H1 (cell line): Measurements from ENCODE around the gene GNB1. TPM values are rescaled to one million over a fixed set of nuclear protein-coding genes. Genes with fewer than 3 reads are reported as not detected.

Source experiments
- CTCF ChIA-PET: fragments of 300-600 bp; sonication (Branson Sonifier 250); formaldehyde crosslinking; loops from one replicate; lab custom pipeline; 2021; ENCODE audit not compliant: partially characterized antibody; lab: Charles Lee
- POLR2A ChIA-PET: fragments of 300-600 bp; sonication (Branson Sonifier 250); formaldehyde crosslinking; loops from one replicate; lab custom pipeline; 2021; ENCODE audit warnings: inconsistent platforms; ENCODE audit not compliant: partially characterized antibody; lab: Charles Lee
- DNase-seq, 2 experiments: peaks; one replicate each; pipeline versions ENCODE4 v3.0.0 to v3.0.0-alpha.2; 2010 to 2022; ENCODE audit warnings: low spot score in 2 of 2, low read depth in 1 of 2, mixed read lengths in 1 of 2
- FAIRE-seq: peaks from 2 replicates; lab custom pipeline; 2011; peaks lifted over from hg19 to GRCh38; lab: Jason Lieb, UNC
- H2AFZ ChIP-seq: 2 replicates; pipeline ENCODE4 v1.8.1; 2012; ENCODE audit warnings: low read length, inconsistent platforms
- H2AK5ac ChIP-seq: 2 replicates; pipeline ENCODE4 v1.6.1; 2013; ENCODE audit warnings: low read depth, low read length
- H2BK120ac ChIP-seq: replicated peaks from 2 replicates; pipeline ENCODE3; 2013; ENCODE audit warnings: low read depth, low read length, inconsistent platforms
- H2BK12ac ChIP-seq: 2 replicates; pipeline ENCODE4 v1.6.1; 2013; ENCODE audit warnings: low read depth, low read length
- H2BK15ac ChIP-seq: 2 replicates; pipeline ENCODE4 v1.6.1; 2013; ENCODE audit warnings: low read length
- H2BK20ac ChIP-seq: 2 replicates; pipeline ENCODE4 v1.6.1; 2013; ENCODE audit warnings: low read length
- H2BK5ac ChIP-seq: 2 replicates; pipeline ENCODE4 v1.6.1; 2013; ENCODE audit warnings: low read depth, low read length
- H3K14ac ChIP-seq: 2 replicates; pipeline ENCODE4 v1.6.1; 2013; ENCODE audit warnings: inconsistent platforms; ENCODE audit not compliant: insufficient read length
- H3K18ac ChIP-seq: 2 replicates; pipeline ENCODE4 v1.6.1; 2013; ENCODE audit warnings: low read length; ENCODE audit errors: extremely low read depth
- H3K23ac ChIP-seq: 2 replicates; pipeline ENCODE4 v1.6.1; 2013; ENCODE audit warnings: inconsistent platforms; ENCODE audit not compliant: insufficient read length
- H3K23me2 ChIP-seq: 2 replicates; pipeline ENCODE4 v1.6.1; 2013; ENCODE audit warnings: low read depth, low read length
- H3K27ac ChIP-seq: 2 replicates; pipeline ENCODE4 v1.6.1; 2011; ENCODE audit warnings: low read depth, low read length, inconsistent platforms
- H3K27me3 ChIP-seq, 4 experiments: replicated peaks in 1 of 4; 1 replicate in 1 of 4; 2 replicates in 3 of 4; pipeline versions ENCODE4 v1.6.1 to v1.8.1; 2011 to 2013; ENCODE audit warnings: low read length in 3 of 4, mild to moderate bottlenecking in 3 of 4, inconsistent platforms in 2 of 4, mixed read lengths in 2 of 4, moderate library complexity in 1 of 4; ENCODE audit not compliant: control insufficient read depth in 3 of 4, insufficient read depth in 3 of 4; ENCODE audit errors: extremely low read depth in 1 of 4
- H3K36me3 ChIP-seq, 4 experiments: 2 replicates each; pipeline versions ENCODE4 v1.6.1 to v1.8.1; 2011 to 2013; ENCODE audit warnings: mild to moderate bottlenecking in 4 of 4, low read length in 3 of 4, moderate library complexity in 2 of 4, control low read depth in 1 of 4, inconsistent platforms in 1 of 4; ENCODE audit not compliant: insufficient read depth in 4 of 4, control insufficient read depth in 2 of 4
- H3K4ac ChIP-seq: replicated peaks from 2 replicates; pipeline ENCODE3; 2013; ENCODE audit warnings: low read length, low read depth, mixed read lengths, inconsistent platforms; ENCODE audit not compliant: insufficient read length
- H3K4me1 ChIP-seq, 4 experiments: replicated peaks in 1 of 4; 1 replicate in 1 of 4; 2 replicates in 3 of 4; pipeline versions ENCODE4 v1.6.1 to v1.8.1; 2011 to 2013; ENCODE audit warnings: low read length in 3 of 4, inconsistent platforms in 2 of 4, mixed read lengths in 1 of 4; ENCODE audit not compliant: insufficient read depth in 4 of 4, control insufficient read depth in 3 of 4
- H3K4me2 ChIP-seq, 2 experiments: 2 replicates each; pipeline versions ENCODE4 v1.6.1 to v1.8.1; 2011 to 2013; ENCODE audit warnings: low read depth in 2 of 2, low read length in 2 of 2, control low read depth in 1 of 2, inconsistent platforms in 1 of 2, mild to moderate bottlenecking in 1 of 2; ENCODE audit not compliant: insufficient read depth in 1 of 2
- H3K4me3 ChIP-seq, 4 experiments: fragments of 200-600, 300-600 bp in 1 of 4; sonication (generic), shearing (Covaris generic), sonication (Bioruptor Twin) in 1 of 4; 2 replicates each; pipeline versions ENCODE4 v1.5.1 to v1.8.1; 2011 to 2016; ENCODE audit warnings: low read length in 4 of 4, low read depth in 3 of 4, control low read depth in 2 of 4, inconsistent platforms in 2 of 4, mild to moderate bottlenecking in 2 of 4, mixed read lengths in 1 of 4, moderate library complexity in 1 of 4; ENCODE audit not compliant: insufficient read depth in 2 of 4; ENCODE audit errors: extremely low read depth in 1 of 4
- H3K56ac ChIP-seq: replicated peaks from 2 replicates; pipeline ENCODE3; 2013; ENCODE audit warnings: low read depth, mild to moderate bottlenecking, mixed read lengths, low read length, inconsistent platforms; ENCODE audit not compliant: insufficient read length
- H3K79me1 ChIP-seq: 2 replicates; pipeline ENCODE4 v1.6.1; 2013; ENCODE audit warnings: low read depth, low read length, control low read depth
- H3K79me2 ChIP-seq, 2 experiments: 2 replicates each; pipeline versions ENCODE4 v1.6.1 to v1.8.1; 2012 to 2013; ENCODE audit warnings: low read length in 2 of 2, mild to moderate bottlenecking in 2 of 2, inconsistent platforms in 1 of 2; ENCODE audit not compliant: insufficient read depth in 2 of 2, control insufficient read depth in 1 of 2
- H3K9ac ChIP-seq, 4 experiments: replicated peaks in 1 of 4; 1 replicate in 1 of 4; 2 replicates in 3 of 4; pipeline versions ENCODE4 v1.6.1 to v1.8.1; 2011 to 2013; ENCODE audit warnings: low read depth in 3 of 4, low read length in 3 of 4, control low read depth in 2 of 4, mild to moderate bottlenecking in 2 of 4, moderate library complexity in 2 of 4, inconsistent platforms in 1 of 4; ENCODE audit errors: extremely low read depth in 1 of 4
- H3K9me3 ChIP-seq, 2 experiments: 2 replicates each; pipeline versions ENCODE4 v1.6.1 to v1.8.1; 2012 to 2013; ENCODE audit warnings: mild to moderate bottlenecking in 2 of 2, moderate library complexity in 2 of 2, control low read depth in 1 of 2, inconsistent platforms in 1 of 2, low read depth in 1 of 2, low read length in 1 of 2, mixed read lengths in 1 of 2; ENCODE audit not compliant: insufficient read depth in 2 of 2
- H4K20me1 ChIP-seq, 2 experiments: replicated peaks in 1 of 2; 2 replicates each; pipeline versions ENCODE3 to v1.8.1; 2011 to 2013; ENCODE audit warnings: inconsistent platforms in 2 of 2, low read length in 2 of 2, mild to moderate bottlenecking in 1 of 2; ENCODE audit not compliant: insufficient read depth in 2 of 2, control insufficient read depth in 1 of 2
- H4K5ac ChIP-seq: 2 replicates; pipeline ENCODE4 v1.6.1; 2013; ENCODE audit warnings: low read length, low read depth, mixed read lengths, inconsistent platforms; ENCODE audit not compliant: insufficient read length
- H4K8ac ChIP-seq: 2 replicates; pipeline ENCODE4 v1.8.0; 2013; ENCODE audit warnings: mild to moderate bottlenecking, moderate library complexity, low read length, inconsistent platforms; ENCODE audit not compliant: insufficient read depth; ENCODE audit errors: extremely low read depth
- H4K91ac ChIP-seq: replicated peaks from 2 replicates; pipeline ENCODE3; 2013; ENCODE audit warnings: low read length, mixed read lengths, inconsistent platforms; ENCODE audit not compliant: insufficient read length
- CBX5 ChIP-seq: fragments of 300-800, 300-1000 bp; sonication (generic); IDR thresholded peaks from 2 replicates; pipeline ENCODE4 v1.7.1; 2016; ENCODE audit warnings: antibody characterized with exemption, low read length, low read depth
- CHD1 ChIP-seq: IDR thresholded peaks from 2 replicates; pipeline ENCODE4 v1.6.1; 2012; ENCODE audit warnings: low read depth, low read length, improper control_type of control experiment
- CTBP2 ChIP-seq: IDR thresholded peaks from 2 replicates; pipeline ENCODE4 v1.7.0; 2011; ENCODE audit warnings: borderline replicate concordance, mild to moderate bottlenecking, moderate library complexity, mixed read lengths, low read length; ENCODE audit not compliant: insufficient read depth, insufficient read length
- POLR2AphosphoS5 ChIP-seq: IDR thresholded peaks from 2 replicates; pipeline ENCODE4 v1.6.1; 2011; ENCODE audit warnings: low read depth, low read length
- RBBP5 ChIP-seq: IDR thresholded peaks from 2 replicates; pipeline ENCODE4 v1.7.1; 2012; ENCODE audit warnings: low read depth, mild to moderate bottlenecking, inconsistent platforms, low read length, moderate library complexity, borderline replicate concordance
- SAP30 ChIP-seq: fragments of 300-600 bp; sonication (generic); IDR thresholded peaks from 2 replicates; pipeline ENCODE4 v1.7.1; 2012; ENCODE audit warnings: low read length, moderate library complexity, mild to moderate bottlenecking, inconsistent platforms; ENCODE audit not compliant: insufficient read depth, insufficient replicate concordance
- SP1 ChIP-seq: IDR thresholded peaks from 2 replicates; pipeline ENCODE4 v1.6.1; 2011; ENCODE audit warnings: low read depth, low read length
- TAF7 ChIP-seq: optimal IDR thresholded peaks from 2 replicates; pipeline ENCODE3; 2011; ENCODE audit warnings: low read depth, mild to moderate bottlenecking, inconsistent platforms, low read length, moderate library complexity, borderline replicate concordance
- TEAD4 ChIP-seq: IDR thresholded peaks from 2 replicates; pipeline ENCODE4 v1.6.1; 2012; ENCODE audit warnings: low read depth, low read length, inconsistent platforms, mixed read lengths
- ZNF274 ChIP-seq: IDR thresholded peaks from 2 replicates; pipeline ENCODE4 v1.7.0; 2012; ENCODE audit warnings: low read length, borderline replicate concordance; ENCODE audit errors: extremely low read depth
- whole genome bisulfite sequencing, 2 experiments: shearing (Covaris generic) in 1 of 2; methylation state at CpG; one replicate each; pipeline versions ENCODE4 v1.1.6 to v1.1.7; 2013 to 2015; ENCODE audit warnings: low lambda C conversion rate in 2 of 2, mixed read lengths in 2 of 2, inconsistent platforms in 1 of 2, low coverage in 1 of 2, missing lambda C conversion rate in 1 of 2; ENCODE audit not compliant: insufficient replicate concordance in 2 of 2, insufficient coverage in 1 of 2, insufficient read length in 1 of 2; ENCODE audit errors: extremely low coverage in 1 of 2, missing lambda C conversion rate in 1 of 2; 5-methylcytosine and 5-hydroxymethylcytosine counted together
- polyA plus RNA-seq, 7 experiments: library from polyadenylated mRNA; depleted of rRNA in 3 of 7; stranded (reverse) in 5 of 7; unstranded in 2 of 7; fragments of >200 nt in 5 of 7; fragments of 200-250 nt in 2 of 7; gene quantifications; 1 replicate in 5 of 7; 2 replicates in 1 of 7; 4 replicates in 1 of 7; pipeline versions ENCODE4 v1.2.1 to v1.2.3, GENCODE V29; 2011 to 2013; ENCODE audit warnings: missing spikeins in 2 of 7, mixed read lengths in 2 of 7
- total RNA-seq: library from RNA; stranded (reverse); fragmentation: NEBNext Ultra II Directional; extraction: Animal tissue kit (Norgen Biotek cat#: 25700); gene quantifications from 2 replicates; pipeline ENCODE4 v1.2.1, GENCODE V29; 2021

Gene GNB1
- total and polyA plus RNA-seq, 2 of the 8 experiments (the other 6 are each of a cell fraction or from before 2014, with no cell fraction given) = 343 to 382 TPM

GRCh38 chr1:1894354-1895059, 3.6 kb upstream of the GNB1 start:
- H3K27ac ChIP-seq = no peak overlapping the region
- no peak overlapping the region for H3K56ac ChIP-seq
- 0 out of 2 replicates have a peak overlapping the region, but pooled peaks have one; percentile 1 for H2BK5ac ChIP-seq
- no peak overlapping the region; the same call in 1 of the 2 replicates for H2AK5ac ChIP-seq
- H3K4me2 ChIP-seq = peak overlapping the region; percentile 22 to 25; a peak in 2 of 4 replicates
- TF ChIP-seq CHD1 = no peak
- TF ChIP-seq CTBP2 = no peak
- TF ChIP-seq ZNF274 = no peak
- TF ChIP-seq CBX5 = no peak
- no peak for TF ChIP-seq RBBP5
- TF ChIP-seq SP1 = no peak
- no peak for TF ChIP-seq TEAD4
- TF ChIP-seq POLR2AphosphoS5 = no peak
- no peak for TF ChIP-seq SAP30
- TF ChIP-seq TAF7 = no peak
- no peak overlapping the region for H4K91ac ChIP-seq
- no peaks in the 10 kb centered on the region for H3K9me3 ChIP-seq
- no peak for FAIRE-seq
- no peaks in the 10 kb centered on the region; a peak in 3 of 7 replicates for H3K27me3 ChIP-seq
- H4K8ac ChIP-seq = no peak overlapping the region
- ChIA-PET CTCF (interaction anchor here (0.6 to 7.0 kb wide), 7 partner anchors 11 to 106 kb away, joined by 3 to 64 read pairs (median 5); no protein-coding TSS in a partner anchor), POLR2A (interaction anchor here (0.6 to 1.7 kb wide), 6 partner anchors 9 to 683 kb away, joined by 3 to 6 read pairs (median 4); no protein-coding TSS in a partner anchor)
- no peak overlapping the region for H2BK12ac ChIP-seq
- H3K4ac ChIP-seq = no peak overlapping the region
- no peak overlapping the region for H3K14ac ChIP-seq
- DNase-seq = no peak
- peaks cover 5% of the 10 kb centered on the region; the same call in 1 of the 2 replicates for H3K23me2 ChIP-seq
- no peaks in the 10 kb centered on the region for H3K36me3 ChIP-seq
- H2BK120ac ChIP-seq = no peak overlapping the region
- no peak overlapping the region for H2BK20ac ChIP-seq
- peaks cover 5 to 7% of the 10 kb centered on the region in 2 experiments for H3K79me2 ChIP-seq
- H3K23ac ChIP-seq = no peak overlapping the region
- peaks cover 0 to 25% (median 14%) of the 10 kb centered on the region in 4 experiments; a peak in 6 of 7 replicates for H3K4me1 ChIP-seq
- no peak overlapping the region for H4K5ac ChIP-seq
- H3K9ac ChIP-seq = no peak overlapping the region; a peak in 1 of 7 replicates
- H3K79me1 ChIP-seq = no peaks in the 10 kb centered on the region; the same call in 1 of the 2 replicates
- 76% methylated on average over 14 of the region's 14 CpGs; no CpG with 5 or more reads in 1 of the 2 experiments for WGBS, 2 experiments
- H3K18ac ChIP-seq = 0 out of 2 replicates have a peak overlapping the region, but pooled peaks have one; percentile 11
- H4K20me1 ChIP-seq = peaks cover 0 to 9% of the 10 kb centered on the region in 2 experiments
- H3K4me3 ChIP-seq = no peak overlapping the region
- no peak overlapping the region for H2BK15ac ChIP-seq
- H2AFZ ChIP-seq = no peak overlapping the region
